D721Med (cell line): Measurements from ENCODE around the gene ABCC8.

Experiments used
- DNase-seq: peaks from one replicate; pipeline ENCODE4 v3.0.0; 2011; ENCODE audit warnings: low spot score; ENCODE audit not compliant: insufficient read length
- FAIRE-seq: peaks from 2 replicates; lab custom pipeline; 2011; peaks lifted over from hg19 to GRCh38; lab: Jason Lieb, UNC
- TF ChIP-seq, protein P1 (sequence below): IDR thresholded peaks from 2 replicates; pipeline ENCODE4 v1.5.1; 2012; ENCODE audit warnings: mild to moderate bottlenecking, control low read depth; ENCODE audit not compliant: insufficient read depth; ENCODE audit errors: missing control alignments

The ABCC8 gene

DNA sequence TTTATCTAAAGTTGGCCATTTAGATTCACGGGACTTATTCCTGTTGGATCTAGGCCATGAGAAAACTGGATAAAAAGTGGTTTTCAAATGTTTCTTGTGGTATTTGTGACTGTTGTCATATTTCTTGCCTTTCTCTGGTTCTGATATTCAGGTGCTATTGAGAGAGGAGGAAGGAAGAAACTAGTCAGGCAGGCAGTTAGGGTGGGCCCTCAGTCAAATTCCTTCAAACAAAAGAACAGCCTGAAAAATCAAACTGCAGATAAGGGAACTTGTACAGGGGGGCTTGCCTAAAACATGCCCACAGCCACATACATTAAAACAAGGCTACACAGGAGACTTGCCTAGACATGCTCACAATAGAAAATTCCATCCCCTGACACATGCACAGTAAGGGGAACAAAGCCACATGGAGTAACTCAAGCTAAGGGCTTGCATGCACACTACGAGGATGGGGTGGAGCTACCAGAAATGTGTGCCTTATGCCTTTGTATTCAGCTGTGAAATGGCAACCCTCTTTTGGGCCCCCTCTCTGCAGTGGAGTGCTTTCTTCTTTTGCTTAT lies 106.9 kb downstream of the ABCC8 start:
- TF ChIP-seq, protein P1, sequence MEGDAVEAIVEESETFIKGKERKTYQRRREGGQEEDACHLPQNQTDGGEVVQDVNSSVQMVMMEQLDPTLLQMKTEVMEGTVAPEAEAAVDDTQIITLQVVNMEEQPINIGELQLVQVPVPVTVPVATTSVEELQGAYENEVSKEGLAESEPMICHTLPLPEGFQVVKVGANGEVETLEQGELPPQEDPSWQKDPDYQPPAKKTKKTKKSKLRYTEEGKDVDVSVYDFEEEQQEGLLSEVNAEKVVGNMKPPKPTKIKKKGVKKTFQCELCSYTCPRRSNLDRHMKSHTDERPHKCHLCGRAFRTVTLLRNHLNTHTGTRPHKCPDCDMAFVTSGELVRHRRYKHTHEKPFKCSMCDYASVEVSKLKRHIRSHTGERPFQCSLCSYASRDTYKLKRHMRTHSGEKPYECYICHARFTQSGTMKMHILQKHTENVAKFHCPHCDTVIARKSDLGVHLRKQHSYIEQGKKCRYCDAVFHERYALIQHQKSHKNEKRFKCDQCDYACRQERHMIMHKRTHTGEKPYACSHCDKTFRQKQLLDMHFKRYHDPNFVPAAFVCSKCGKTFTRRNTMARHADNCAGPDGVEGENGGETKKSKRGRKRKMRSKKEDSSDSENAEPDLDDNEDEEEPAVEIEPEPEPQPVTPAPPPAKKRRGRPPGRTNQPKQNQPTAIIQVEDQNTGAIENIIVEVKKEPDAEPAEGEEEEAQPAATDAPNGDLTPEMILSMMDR: no peak
- FAIRE-seq (no peak), DNase-seq (no peak)

GRCh38 chr11:17369094-17369493 lies 107.6 kb downstream of the ABCC8 start:
- TF ChIP-seq, protein P1: no peak
- DNase-seq (no peak), FAIRE-seq (no peak)

GRCh38 chr11:17368551-17368950 lies 108.1 kb downstream of the ABCC8 start:
- no peak for FAIRE-seq
- TF ChIP-seq, protein P1: no peak
- DNase-seq: no peak

GRCh38 chr11:17366495-17366894 lies 110.2 kb downstream of the ABCC8 start:
- no peak for DNase-seq
- no peak for FAIRE-seq
- TF ChIP-seq, protein P1: no peak

- DNase-seq (no peak), FAIRE-seq (no peak)
- TF ChIP-seq, protein P1: peak; percentile 73
These were observed 122.0 kb downstream of the ABCC8 start for GRCh38 chr11:17354601-17354991.

GRCh38 chr11:17353821-17354600 lies 122.6 kb downstream of the ABCC8 start:
- FAIRE-seq (no peak), DNase-seq (no peak)
- TF ChIP-seq, protein P1: no peak
